NCI-H2171 (cell line): ENCODE data around the gene KIR3DL2.
"Not testable (repeated sequence)": the region's sequence is repeated elsewhere in the genome, so short reads cannot be mapped to it uniquely, and the experiment has no call there.

Experiments used
- DNase-seq: peaks from one replicate; lab custom pipeline; 2025; lab: John Stamatoyannopoulos, UW

Gene KIR3DL2

DNA sequence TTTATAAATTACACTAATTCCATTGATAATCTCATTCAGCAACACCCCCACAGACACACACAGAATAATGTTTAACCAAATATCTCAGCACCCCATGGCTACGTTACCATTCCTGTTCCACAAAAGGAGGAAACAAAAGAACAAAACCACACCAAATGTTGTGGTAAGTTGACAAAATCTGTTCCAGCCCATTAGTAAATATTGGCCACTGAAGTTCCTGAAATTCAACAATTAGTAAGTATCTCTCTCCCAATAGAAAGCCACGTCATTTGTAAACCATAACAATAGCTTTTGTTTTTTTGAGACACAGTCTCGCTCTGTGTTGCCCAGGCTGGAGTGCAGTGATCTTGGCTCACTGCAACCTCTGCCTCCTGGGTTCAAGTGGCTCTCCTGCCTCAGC lies 21.5 kb downstream of the KIR3DL2 start:
- DNase-seq, result no peak

DNA sequence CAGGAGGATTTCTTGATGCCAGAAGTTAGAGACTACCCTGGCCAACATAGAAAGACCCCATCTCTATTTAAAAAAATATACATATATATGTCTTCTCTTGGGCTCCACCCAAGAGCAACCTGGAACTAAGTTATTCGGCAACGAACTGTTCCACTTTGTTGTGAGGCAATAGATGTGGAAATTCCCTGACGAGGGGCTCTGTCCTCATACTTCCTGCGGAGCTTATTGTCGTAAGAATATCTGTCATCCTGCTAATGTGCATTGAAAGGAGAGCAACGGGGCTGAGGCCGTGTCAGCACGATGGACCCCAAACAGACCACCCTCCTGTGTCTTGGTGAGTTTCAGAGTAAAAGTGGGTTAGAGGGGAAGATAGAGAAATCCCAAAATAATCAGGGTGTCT lies 23.7 kb downstream of the KIR3DL2 start, which contains the start of gene FCAR:
TSS of gene FCAR (plus strand) at position 246 of the 400 bp plus-strand sequence. CDS start at position 301, 55 bp downstream.
- no peak for DNase-seq

DNA sequence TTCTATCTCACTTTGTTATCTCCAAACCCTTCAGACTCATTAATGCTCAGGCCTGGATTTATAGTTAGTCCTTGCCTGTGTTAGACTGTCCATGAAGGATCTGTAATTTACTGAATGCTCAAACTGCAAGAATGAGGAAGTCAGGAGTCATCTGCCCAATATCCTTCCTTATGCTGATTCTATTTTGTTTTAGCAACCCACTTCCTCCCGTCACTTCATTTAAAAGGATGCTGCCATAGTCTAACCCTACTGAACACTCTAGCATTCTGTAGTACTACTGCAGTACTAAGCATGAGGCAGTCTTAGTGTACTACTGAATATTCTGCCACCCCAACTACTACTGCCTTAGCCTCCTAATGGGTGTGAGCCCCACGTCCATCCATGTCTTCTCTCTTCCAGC lies 25.3 kb downstream of the KIR3DL2 start:
- no peak for DNase-seq

DNA sequence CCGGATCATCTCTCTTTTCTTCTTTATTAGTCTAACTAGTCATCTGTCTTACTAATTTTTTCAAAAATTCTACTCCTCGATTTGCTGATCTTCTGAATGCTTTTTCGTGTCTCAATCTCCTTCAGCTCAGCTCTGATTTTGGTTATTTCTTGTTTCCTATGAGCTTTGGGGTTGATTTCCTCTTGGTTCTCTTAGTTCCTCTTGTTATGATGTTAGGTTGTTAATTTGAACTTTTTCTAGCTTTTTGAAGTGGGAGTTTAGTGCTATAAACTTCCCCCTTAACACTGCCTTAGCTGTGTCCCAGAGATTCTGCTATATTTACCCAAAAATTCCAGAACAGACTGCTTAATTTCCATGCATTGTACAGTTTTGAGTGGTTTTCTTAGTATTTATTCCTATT lies 27.2 kb downstream of the KIR3DL2 start:
- no peak for DNase-seq

DNA sequence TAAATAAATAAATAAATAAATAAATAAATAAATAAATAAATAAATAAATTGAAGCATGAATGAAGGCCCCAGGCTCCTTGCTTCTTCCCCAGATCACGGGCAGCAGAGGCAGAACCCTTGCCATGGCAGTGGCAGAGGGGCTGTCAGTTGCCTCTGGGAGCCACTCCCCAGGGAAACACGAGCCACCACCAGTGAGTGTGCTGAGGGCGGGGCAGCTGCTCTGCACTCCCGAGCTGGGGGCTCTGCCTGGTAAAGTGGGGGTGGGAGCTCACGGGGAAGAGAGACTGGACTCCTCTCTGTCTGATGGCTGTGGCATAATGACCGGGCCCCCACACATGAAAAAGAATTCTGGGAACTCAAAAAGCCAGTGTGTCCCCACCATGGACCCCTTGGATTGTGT lies 31.6 kb downstream of the KIR3DL2 start:
- no peak for DNase-seq

DNA sequence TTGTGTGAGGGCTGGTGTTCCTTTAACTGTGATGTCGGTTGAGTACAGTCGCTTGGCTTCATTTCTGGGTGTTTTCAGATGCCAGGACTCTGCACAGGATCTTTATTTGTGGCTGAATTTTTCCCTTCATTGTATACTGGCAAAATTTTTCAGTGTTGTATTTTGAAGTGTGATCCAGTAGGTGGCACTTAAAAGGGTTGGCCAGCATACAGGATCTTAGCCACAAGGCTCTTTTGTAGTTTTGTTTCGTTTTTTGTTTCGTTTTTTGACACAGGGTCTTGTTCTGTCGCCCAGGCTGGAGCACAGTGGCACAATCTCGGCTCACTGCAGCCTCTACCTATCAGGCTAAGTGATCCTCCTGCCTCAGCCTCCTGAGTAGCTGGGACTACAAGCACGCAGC lies 32.5 kb downstream of the KIR3DL2 start:
- DNase-seq, result no peak

DNA sequence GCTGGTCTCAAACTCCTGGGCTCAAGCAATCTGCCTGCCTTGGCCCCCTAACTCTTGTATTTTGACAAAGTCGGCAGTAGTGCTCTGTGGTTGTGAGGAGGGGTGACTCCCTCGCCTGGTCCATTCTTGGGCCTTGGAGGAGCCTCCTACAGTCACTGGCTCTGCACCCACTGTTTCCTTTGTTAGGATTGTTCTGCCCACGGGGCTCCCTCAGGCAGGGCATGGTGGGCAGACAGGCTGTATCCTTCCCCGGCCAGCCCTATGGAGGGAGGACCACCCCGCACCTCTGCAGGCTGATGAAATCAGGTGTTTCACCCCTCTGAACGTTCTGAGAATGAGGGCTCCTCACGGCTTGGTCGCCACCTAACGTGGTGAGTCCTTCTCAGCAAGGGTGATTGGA lies 33.0 kb downstream of the KIR3DL2 start:
- no peak for DNase-seq

DNA sequence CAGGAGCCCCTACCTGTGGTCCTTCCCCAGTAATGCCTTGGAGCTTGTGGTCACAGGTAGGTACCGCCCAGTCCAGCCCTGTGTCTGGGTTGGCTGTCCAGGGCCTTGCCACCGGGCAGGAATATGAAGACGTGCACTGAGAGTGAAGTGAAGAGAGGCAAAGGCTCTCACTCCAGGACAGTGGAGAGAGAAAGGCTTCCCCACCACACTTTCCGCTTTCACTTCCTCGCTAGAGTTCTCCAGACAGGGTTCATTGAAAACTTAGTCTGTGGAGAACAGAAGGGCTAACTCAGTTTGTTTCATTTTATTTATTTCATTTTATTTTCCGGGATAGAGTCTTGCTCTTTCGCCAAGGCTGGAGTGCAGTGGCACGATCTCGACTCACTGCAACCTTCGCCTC lies 38.0 kb downstream of the KIR3DL2 start:
- no peak for DNase-seq

DNA sequence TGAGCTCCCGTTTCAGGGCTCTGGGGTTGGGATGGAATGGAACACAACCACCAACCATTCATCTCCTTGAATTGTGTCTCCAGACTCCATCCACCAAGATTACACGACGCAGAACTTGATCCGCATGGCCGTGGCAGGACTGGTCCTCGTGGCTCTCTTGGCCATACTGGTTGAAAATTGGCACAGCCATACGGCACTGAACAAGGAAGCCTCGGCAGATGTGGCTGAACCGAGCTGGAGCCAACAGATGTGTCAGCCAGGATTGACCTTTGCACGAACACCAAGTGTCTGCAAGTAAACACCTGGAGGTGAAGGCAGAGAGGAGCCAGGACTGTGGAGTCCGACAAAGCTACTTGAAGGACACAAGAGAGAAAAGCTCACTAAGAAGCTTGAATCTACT lies 39.3 kb downstream of the KIR3DL2 start:
- no peak for DNase-seq

DNA sequence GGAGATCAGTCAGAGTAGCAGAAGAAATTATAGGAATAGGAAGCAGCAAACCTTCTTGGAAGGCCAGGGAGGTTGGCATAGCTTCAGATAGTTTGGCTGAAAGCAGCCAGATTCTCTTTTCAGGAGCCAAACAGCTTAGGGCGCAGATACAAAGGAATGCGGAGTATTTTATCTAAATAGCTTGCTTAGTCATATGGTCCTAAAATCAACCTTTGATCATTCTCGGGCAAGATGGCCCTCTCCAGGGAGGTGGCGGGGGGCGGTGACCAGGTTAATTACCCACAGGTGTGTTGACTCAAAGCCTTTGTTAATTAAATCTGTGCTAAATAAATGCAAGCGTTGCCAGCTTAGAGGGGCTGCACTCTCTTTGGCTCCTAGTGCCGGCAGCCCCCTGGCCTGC lies 43.2 kb downstream of the KIR3DL2 start:
- DNase-seq, result no peak

DNA sequence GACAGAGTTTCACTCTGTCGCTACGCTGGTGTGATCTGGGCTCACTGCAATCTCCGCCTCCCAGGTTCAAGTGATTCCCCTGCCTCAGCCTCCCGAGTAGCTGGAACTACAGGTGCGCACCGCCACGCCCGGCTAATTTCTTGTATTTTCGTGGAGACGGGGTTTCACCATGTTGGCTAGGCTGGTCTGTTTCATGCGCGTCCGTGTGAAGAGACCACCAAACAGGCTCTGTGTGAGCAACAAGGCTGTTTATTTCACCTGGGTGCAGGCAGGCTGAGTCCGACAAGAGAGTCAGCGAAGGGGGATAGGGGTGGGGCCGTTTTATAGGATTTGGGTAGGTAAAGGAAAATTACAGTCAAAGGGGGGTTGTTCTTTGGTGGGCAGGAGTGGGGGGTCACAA lies 43.9 kb downstream of the KIR3DL2 start:
- DNase-seq, result not testable (repeated sequence)

DNA sequence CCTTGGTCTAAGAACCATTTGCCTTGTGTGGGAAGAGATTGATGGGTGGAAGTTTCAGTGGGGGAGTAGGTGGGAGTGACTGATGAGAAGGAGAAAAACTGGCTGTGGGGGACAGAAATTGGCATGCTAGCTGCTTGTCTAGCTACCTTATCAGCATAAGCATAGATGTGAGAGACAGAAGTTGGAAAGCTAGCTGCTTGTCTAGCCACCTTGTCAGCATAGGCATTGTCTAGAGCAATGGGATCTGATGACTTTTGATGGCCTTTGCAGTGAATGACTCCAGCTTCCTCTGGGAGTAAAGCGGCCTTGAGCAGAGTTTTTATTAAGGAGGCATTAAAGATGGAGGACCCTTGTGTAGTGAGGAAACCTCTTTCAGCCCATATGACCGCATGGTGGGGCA lies 45.8 kb downstream of the KIR3DL2 start:
- no peak for DNase-seq

DNA sequence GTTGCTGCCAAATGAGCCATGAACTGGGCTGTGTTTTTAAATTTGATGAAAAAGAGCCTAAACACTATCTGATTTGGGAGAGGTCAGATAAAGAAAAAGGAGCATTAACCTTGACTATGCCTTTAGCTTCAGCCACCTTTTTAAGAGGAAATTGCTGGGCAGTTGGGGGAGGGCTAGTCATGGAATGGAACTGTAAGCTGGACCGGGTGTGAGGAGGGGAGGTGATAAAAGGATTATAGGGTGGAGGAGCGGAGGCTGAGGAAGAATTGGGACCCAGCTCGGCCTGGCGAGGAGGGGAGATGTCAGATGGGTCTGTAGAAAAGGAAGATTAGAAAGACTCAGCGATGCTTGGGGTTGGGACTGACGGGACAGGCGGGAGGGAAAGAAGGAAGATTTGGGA lies 48.4 kb downstream of the KIR3DL2 start:
- DNase-seq, result not testable (repeated sequence)

DNA sequence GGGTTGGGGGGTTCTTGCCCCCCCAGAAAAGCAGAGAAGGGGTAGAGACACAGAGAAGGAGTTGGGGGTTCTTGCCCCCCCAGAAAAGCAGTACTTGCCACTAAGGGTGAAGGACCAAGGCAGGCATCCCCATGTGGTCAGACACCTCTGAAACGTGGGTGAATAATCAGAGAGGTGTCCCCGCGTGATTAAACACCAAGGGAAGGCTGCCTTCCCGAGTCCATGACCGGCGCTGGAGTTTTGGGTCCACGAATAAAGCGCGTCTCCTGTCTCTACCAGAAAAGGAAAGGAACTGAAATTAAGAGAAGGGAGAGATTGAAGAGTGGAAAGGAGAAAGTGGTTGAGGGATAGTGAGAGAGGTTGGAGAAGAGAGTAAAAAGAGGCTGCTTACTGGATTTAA lies 49.4 kb downstream of the KIR3DL2 start:
- DNase-seq, result not testable (repeated sequence)

DNA sequence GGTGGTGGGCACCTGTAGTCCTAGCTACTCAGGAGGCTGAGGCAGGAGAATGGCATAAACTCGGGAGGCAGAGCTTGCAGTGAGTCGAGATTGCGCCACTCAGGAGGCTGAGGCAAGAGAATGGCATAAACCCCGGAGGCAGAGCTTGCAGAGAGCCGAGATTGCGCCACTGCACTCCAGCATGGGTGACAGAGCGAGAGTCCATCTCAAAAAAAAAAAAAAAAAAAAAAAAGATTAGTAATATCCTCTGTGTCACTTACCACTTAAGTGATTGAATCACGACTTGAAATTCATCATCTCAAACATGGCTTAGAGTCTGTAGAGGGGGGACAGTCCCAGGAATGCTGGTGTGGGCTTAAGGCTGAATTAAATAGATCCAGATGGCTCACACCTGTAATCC lies 50.9 kb downstream of the KIR3DL2 start:
- not testable (repeated sequence) for DNase-seq

DNA sequence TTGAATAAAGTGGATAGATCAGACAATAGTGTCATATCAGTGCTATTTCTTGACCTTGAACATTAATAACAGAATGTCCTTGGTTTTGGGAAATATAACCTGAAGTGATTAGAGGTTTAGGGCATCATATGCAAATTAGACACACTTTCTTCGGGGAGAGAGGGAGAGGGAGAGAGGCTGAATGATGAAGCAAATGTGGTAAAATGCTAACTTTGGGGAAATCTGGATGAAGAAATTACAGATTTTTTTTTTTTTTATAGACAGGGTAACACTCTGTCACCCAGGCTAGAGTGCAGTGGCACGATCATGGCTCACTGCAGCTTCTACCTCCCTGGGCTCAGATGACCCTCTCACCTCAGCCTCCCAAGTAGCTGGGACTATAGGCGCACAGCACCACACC lies 51.8 kb downstream of the KIR3DL2 start:
- no peak for DNase-seq

DNA sequence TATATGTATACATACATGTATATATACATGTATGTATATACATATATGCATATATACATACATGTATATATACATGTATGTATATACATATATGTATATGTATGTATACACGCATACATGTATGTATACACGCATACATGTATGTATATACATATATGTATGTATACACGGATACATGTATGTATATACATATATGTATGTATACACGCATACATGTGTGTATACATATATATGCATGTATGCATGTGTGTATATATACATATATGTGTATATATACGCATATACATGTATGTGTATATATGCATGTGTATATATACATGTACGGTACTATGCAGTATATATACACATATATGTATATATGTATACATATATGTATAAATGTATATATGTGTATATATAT lies 53.1 kb downstream of the KIR3DL2 start:
- DNase-seq, result no peak

DNA sequence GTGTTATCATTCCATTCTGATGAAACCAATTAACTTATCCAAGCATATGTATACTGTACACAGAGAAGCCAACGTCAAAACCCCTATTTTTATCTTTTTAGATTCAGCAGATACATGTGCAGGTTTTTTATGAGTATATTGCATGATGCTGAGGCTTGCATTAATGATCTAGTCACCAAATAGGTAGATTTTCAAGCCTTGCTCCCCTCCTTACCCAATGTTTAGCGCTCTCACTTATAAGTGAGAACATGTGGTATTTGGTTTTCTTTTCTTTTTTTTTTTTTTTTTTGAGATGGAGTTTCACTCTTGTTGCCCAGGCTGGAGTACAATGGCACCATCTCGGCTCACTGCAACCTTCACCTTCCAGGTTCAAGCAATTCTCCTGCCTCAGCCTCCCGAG lies 54.0 kb downstream of the KIR3DL2 start:
- not testable (repeated sequence) for DNase-seq

DNA sequence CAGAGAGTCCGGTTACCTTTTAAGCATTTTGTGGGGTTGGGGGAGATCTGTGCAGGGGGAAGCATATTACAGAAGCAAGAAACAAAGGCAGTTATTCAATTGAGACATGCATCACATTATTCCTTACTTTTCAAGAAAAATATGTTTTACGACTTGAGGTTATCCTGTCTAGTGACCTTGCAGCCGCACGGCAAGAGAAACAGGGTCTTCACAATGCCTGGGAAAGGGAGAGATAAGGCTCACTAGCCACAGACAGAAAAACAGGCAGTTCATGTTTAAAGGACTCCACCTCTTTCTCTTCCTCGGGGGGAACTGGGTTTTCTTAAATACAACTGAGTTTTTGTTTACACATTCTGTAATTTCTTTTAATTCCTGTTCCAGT lies 55.2 kb downstream of the KIR3DL2 start:
- no peak for DNase-seq

DNA sequence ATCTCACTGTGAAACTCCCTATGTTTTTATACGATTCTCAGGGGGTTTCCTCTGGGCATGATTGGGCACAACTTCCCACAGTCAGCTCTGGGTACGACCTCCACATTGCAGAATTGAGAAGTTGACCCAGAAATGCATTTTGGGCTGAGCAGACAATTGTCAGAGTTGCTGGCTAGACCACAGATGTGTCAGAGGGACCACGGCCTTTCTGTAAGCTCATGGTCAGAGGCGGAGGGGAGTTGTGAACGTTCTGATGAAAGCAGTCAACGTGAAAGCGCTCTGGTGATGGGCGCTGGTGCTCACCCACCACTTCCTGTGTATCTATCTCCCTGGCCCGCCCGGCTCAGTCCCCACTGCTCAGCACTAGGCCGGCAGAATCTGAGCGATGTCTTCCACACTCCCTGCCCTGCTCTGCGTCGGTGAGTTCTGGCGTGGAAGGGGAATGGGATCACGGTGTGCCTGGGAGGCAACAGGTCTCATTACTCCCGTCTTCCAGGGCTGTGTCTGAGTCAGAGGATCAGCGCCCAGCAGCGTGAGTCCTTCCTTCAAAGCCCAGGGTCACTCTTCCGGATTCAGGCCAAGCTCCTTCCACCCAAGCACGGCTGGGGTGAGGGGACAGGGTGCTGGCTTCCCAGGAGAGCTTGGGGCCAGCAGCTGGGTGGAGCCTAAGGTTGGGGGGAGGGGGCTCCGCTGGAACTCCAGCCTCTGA lies 55.7 kb downstream of the KIR3DL2 start, which contains the start of gene NCR1:
TSS of gene NCR1 (plus strand) at position 346 of the 709 bp plus-strand sequence. CDS start at position 386, 40 bp downstream.
- no peak for DNase-seq

DNA sequence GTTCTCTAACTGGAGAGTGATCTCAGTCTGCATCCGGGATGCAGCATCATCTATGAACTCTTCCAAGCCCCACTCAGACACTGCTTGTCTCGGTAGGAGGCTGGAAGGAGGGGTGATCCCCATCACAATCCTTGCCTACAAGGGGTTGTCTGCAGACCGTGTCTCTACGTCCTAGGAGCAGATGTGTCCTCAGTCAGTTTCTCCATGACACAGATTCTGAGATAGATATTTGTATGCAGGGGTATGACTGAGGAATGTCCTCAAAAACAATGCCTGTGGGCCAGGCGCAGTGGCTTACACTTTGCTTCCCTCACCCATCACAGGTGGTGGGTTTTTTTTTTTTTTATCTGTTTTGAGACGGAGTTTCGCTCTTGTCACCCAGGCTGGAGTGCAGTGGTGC lies 56.6 kb downstream of the KIR3DL2 start:
- no peak for DNase-seq

DNA sequence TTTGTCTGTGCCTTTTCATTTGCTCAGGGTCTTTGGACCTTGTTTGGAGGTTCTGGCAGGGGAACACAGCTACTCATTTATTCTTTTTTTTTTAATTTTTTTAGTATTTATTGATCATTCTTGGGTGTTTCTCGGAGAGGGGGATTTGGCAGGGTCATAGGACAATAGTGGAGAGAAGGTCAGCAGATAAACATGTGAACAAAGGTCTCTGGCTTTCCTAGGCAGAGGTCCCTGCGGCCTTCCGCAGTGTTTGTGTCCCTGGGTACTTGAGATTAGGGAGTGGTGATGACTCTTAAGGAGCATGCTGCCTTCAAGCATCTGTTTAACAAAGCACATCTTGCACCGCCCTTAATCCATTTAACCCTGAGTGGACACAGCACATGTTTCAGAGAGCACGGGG lies 57.7 kb downstream of the KIR3DL2 start:
- DNase-seq, result not testable (repeated sequence)
